Esophagus squamous epithelium (tissue), 5 donors: ENCODE results near the gene CHPF2. TPM values are rescaled to one million over a fixed set of nuclear protein-coding genes. Genes with fewer than 3 reads are reported as not detected.

Experiments
- DNase-seq: peaks from one replicate; lab custom pipeline; 2025; lab: John Stamatoyannopoulos, UW
- H3K27ac ChIP-seq, 4 donors: fragments of 200-600 bp; sonication (generic); one replicate each; pipeline ENCODE4 v1.5.1; 2016 to 2019; ENCODE audit warnings: mild to moderate bottlenecking in 1 of 4
- H3K27me3 ChIP-seq, 4 donors: fragments of 200-600 bp; sonication (generic); 1 replicate in 3 of 4; 2 replicates in 1 of 4; pipeline versions ENCODE4 v1.5.1 to v1.6.0; 2017 to 2021; ENCODE audit warnings: antibody characterized with exemption in 1 of 4
- H3K36me3 ChIP-seq, 3 donors: fragments of 200-600 bp; sonication (generic); one replicate each; pipeline ENCODE4 v1.5.1; 2016 to 2019
- H3K4me1 ChIP-seq, 3 donors: fragments of 200-600 bp; sonication (generic); one replicate each; pipeline ENCODE4 v1.5.1; 2017 to 2019
- H3K4me3 ChIP-seq, 4 donors: fragments of 200-600 bp; sonication (generic); 1 replicate in 3 of 4; 2 replicates in 1 of 4; pipeline ENCODE4 v1.5.1; 2016 to 2019; ENCODE audit warnings: mild to moderate bottlenecking in 2 of 4, moderate library complexity in 1 of 4
- H3K9me3 ChIP-seq, 3 donors: fragments of 200-600 bp; sonication (generic); one replicate each; pipeline ENCODE4 v1.5.1; 2016 to 2019
- CTCF ChIP-seq, 6 experiments: fragments of 450-650 bp in 4 of 6; fragments of 200-600 bp in 2 of 6; sonication (generic) in 2 of 6; IDR thresholded peaks; one replicate each; pipeline ENCODE4 v1.5.1; 2016 to 2019; ENCODE audit warnings: antibody characterized with exemption in 6 of 6, mild to moderate bottlenecking in 4 of 6, moderate library complexity in 4 of 6
- POLR2A ChIP-seq, 4 donors: fragments of 450-650 bp; IDR thresholded peaks; one replicate each; pipeline ENCODE4 v1.6.1; 2017; ENCODE audit warnings: antibody characterized with exemption in 4 of 4, mild to moderate bottlenecking in 4 of 4, moderate library complexity in 3 of 4
- WGBS, 2 donors: methylation state at CpG; one replicate each; pipeline ENCODE4 v1.1.5; 2018; 5-methylcytosine and 5-hydroxymethylcytosine counted together
- intact Hi-C: fragments of 100-400 bp; cut with DNase I; formaldehyde crosslinking; loops from one replicate; pipeline ENCODE4 v1.15.0; 2022
- total RNA-seq, 4 donors: library from RNA; depleted of rRNA; stranded (reverse); fragments of >200 nt; gene quantifications; one replicate each; pipeline ENCODE4 v1.1.0, GENCODE V29; 2016
- donor health status: DM: yes; HTN: yes; CAD: no.

CHPF2 gene
- total RNA-seq, 4 donors from 2014 or later, result 21.8 to 23.5 (median 22.3) TPM

GRCh38 chr7:151232917-151233701 lies 826 bp downstream of the CHPF2 start:
- intact Hi-C loops, result no loop called here
- Histone ChIP-seq H3K4me1 (peaks cover 18 to 43% (median 19%) of the 10 kb centered on the region in 3 donors), H3K9me3 (no peaks in the 10 kb centered on the region), H3K27ac (peak overlapping the region; percentile 85 to 90 (median 87)), H3K4me3 (peak overlapping the region; percentile 81 to 100 (median 94)), H3K27me3 (no peaks in the 10 kb centered on the region), H3K36me3 (peaks cover 13 to 37% (median 25%) of the 10 kb centered on the region in 3 donors)
- 5 to 17% methylated on average over 12 to 15 of the region's 36 CpGs for WGBS, 2 donors
- DNase-seq, result no peak
- TF ChIP-seq POLR2A (IDR thresholded peaks at IDR 0.05) (no peak), CTCF (IDR thresholded peaks at IDR 0.05) (no peak)

GRCh38 chr7:151233804-151234203 lies 1.5 kb downstream of the CHPF2 start:
- DNase-seq, result no peak

GRCh38 chr7:151235091-151235787 lies 3.0 kb downstream of the CHPF2 start:
- H3K27ac ChIP-seq, result no peak overlapping the region
- 89 to 91% methylated on average over 7 to 14 of the region's 28 CpGs for WGBS, 2 donors
- no peak for DNase-seq

More at GRCh38 chr7:151233804-151234203, 1.5 kb downstream of the CHPF2 start:
- H3K27ac ChIP-seq, result peak overlapping the region in 1 of 4 donors; percentile 87
- WGBS, 2 donors, result 67 to 93% methylated on average over 2 to 3 of the region's 9 CpGs
- H3K27me3 ChIP-seq, result no peaks in the 10 kb centered on the region
- H3K9me3 ChIP-seq, result no peaks in the 10 kb centered on the region
- TF ChIP-seq POLR2A (IDR thresholded peaks at IDR 0.05) (no peak), CTCF (IDR thresholded peaks at IDR 0.05) (no peak)
- intact Hi-C loops, result no loop called here
- peak overlapping the region in 3 of 4 donors; percentile 81 to 100 (median 91) for H3K4me3 ChIP-seq
- peaks cover 19 to 44% (median 28%) of the 10 kb centered on the region in 3 donors for H3K36me3 ChIP-seq
- H3K4me1 ChIP-seq, result peaks cover 16 to 37% (median 18%) of the 10 kb centered on the region in 3 donors

GRCh38 chr7:151236406-151236805 lies 4.1 kb downstream of the CHPF2 start:
- peaks cover 16 to 36% (median 18%) of the 10 kb centered on the region in 3 donors for H3K4me1 ChIP-seq
- DNase-seq, result no peak
- TF ChIP-seq CTCF (IDR thresholded peaks at IDR 0.05), result no peak
- TF ChIP-seq POLR2A (IDR thresholded peaks at IDR 0.05), result no peak
- no peaks in the 10 kb centered on the region for H3K27me3 ChIP-seq
- intact Hi-C loops, result no loop called here
- no peak overlapping the region for H3K4me3 ChIP-seq
- 84 to 87% methylated on average over 5 to 9 of the region's 13 CpGs for WGBS, 2 donors
- H3K27ac ChIP-seq, result no peak overlapping the region
- no peaks in the 10 kb centered on the region for H3K9me3 ChIP-seq
- H3K36me3 ChIP-seq, result peaks cover 23 to 70% (median 28%) of the 10 kb centered on the region in 3 donors

More at GRCh38 chr7:151235091-151235787, 3.0 kb downstream of the CHPF2 start:
- no peaks in the 10 kb centered on the region for H3K27me3 ChIP-seq
- TF ChIP-seq POLR2A (IDR thresholded peaks at IDR 0.05) (no peak), CTCF (IDR thresholded peaks at IDR 0.05) (no peak)
- peaks cover 16 to 37% (median 18%) of the 10 kb centered on the region in 3 donors for H3K4me1 ChIP-seq
- H3K4me3 ChIP-seq, result no peak overlapping the region
- no peaks in the 10 kb centered on the region for H3K9me3 ChIP-seq
- H3K36me3 ChIP-seq, result peaks cover 23 to 58% (median 28%) of the 10 kb centered on the region in 3 donors
- intact Hi-C loops, result no loop called here
